GM18519 (cell line): ENCODE data around the gene ENOX2.
"Not testable (repeated sequence)": the region's sequence is repeated elsewhere in the genome, so short reads cannot be mapped to it uniquely, and the experiment has no call there.

Experiments
- ATAC-seq: cut with Tn5 transposase; IDR thresholded peaks from one replicate; pipeline ENCODE4 v1.9.1; 2021; ENCODE audit warnings: mild to moderate bottlenecking, moderate library complexity; ENCODE audit not compliant: unreplicated experiment, low FRiP score

The ENOX2 gene, protein sequence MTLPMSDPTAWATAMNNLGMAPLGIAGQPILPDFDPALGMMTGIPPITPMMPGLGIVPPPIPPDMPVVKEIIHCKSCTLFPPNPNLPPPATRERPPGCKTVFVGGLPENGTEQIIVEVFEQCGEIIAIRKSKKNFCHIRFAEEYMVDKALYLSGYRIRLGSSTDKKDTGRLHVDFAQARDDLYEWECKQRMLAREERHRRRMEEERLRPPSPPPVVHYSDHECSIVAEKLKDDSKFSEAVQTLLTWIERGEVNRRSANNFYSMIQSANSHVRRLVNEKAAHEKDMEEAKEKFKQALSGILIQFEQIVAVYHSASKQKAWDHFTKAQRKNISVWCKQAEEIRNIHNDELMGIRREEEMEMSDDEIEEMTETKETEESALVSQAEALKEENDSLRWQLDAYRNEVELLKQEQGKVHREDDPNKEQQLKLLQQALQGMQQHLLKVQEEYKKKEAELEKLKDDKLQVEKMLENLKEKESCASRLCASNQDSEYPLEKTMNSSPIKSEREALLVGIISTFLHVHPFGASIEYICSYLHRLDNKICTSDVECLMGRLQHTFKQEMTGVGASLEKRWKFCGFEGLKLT

DNA sequence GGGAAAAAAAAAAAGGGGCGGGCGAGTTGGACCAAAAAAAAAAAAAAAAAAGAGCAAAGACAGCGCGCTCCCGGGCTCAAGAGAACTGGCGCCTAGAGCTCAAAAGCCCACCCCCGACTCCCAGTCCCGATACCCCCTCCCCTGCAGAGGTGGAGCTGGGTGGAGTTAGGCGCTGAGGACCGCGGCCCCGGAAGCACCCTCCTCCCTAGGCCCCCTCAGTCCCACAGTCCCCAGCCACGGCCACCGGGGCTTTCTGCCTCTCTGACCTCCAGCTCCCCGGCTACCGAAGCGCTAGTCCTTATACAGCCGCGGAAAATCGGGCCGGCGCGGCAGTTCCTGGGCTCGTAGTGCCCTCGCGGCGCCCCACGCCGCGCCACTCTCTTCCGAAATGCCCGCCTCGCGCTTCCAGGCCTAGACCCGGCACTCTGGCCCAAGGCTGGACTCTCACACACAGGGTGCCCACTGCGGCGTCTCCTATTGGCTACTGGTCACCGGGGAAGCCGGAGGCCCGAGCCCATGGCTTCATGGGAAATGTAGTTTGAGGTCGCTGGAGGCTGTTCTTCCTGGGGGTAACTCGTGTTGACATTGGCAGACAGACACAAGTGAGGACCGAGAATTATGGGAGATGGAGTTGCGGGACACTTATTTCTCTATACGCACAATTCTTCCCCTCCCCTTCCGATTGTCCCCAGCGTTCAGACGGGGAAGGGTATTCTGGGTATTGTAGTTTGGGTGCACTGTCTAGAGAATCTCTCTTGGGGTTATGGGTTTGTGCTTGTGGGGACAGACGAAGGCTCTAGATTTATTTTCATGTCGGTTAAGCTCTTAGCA, at the start of gene ENOX2:
Gene ENOX2, minus strand, starts transcription at position 427 of the 831 bp plus-strand sequence. CDS start 199,993 bp downstream, outside the sequence.
- ATAC-seq, result peak; percentile 96

DNA sequence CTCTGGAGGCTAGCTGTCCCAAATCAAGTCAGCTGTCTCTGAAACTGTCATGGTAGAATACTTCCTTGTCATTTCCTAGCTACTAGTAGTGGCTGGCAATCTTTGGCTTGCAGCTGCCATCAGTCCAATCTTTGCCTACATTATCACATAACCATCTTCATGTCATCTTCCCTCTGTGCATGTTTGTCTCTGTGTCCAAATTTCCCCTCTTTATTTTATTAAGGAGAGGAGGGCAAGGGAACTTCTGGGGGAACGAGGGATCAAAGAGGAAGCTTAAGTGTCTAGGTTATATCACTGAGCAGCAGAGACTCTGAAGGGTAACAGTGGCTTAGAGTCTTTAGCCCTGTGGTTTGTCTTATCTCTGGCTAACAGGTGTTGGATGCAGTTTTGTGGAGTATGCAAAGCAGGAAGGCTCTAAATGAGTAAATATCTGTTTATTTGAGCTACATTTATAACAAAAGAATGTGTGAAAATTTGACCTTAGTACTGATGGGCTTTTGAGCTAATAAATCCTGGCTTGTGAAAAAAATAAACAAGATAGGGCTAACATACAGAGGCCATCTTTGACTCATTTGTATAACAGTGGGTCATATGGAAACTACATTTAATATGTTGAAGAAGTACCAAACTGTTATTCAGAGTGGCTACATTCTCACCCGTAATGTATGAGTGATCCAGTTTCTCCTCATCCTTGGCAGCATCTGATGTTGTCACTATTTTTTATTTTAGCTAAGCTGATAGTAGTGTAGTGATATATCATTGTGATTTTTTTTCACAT, 49.4 kb upstream of the ENOX2 start:
- ATAC-seq, result peak; percentile 93

DNA sequence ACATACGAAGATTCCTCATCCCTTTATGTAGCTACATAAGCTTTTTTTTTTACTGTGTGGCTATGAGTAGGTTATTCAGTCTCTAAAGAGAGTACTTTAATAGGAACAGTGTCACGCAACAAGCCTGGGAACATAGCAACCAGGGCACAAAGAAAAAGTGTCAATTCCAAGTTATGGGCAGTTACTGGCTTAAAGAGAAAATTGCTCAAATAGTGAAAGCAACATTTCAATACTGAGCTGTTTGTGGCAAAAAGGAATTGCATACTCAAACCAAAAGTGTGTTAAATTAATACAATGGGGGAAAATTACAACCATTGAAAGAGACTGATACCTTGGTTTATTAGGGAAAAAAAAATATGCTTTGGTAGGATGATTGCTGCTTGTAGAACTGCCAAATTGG, 41.2 kb upstream of the ENOX2 start:
- ATAC-seq, result no peak

DNA sequence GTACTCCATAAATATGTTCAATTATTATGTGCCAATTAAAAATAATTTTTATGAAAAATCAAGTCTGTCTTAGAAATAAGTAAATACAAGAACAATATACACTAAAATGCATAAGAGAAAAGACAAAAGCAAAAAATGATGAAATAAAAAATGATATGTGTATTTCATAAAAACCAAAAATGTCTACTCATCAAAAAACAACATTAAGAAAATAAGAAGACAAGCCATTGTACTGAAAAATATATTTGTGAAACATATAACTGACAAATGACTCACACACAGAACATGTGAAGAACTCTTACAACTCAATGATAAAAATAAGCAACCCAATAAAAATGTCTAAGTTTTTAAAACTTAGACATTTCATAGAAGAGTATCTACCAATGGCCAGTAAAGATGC, 34.1 kb upstream of the ENOX2 start:
- no peak for ATAC-seq

DNA sequence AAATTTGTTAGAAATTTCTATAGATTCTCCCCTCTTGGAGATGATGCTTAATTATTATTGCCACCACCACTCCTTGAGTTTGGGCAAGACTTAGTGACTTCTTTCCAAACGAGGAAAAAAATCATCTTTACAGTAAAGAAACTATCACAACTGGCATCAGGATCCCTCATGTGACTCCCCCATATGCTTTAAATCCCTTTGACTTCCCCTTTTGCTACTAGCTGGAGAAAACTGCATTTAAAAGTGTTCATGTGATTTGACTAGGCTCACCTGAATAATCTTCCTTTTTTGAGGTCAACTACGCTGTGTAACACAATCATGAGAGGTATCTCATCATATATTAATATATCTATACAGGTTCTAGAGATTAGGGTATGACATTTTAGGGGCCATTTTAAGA, 30.3 kb upstream of the ENOX2 start:
- no peak for ATAC-seq

DNA sequence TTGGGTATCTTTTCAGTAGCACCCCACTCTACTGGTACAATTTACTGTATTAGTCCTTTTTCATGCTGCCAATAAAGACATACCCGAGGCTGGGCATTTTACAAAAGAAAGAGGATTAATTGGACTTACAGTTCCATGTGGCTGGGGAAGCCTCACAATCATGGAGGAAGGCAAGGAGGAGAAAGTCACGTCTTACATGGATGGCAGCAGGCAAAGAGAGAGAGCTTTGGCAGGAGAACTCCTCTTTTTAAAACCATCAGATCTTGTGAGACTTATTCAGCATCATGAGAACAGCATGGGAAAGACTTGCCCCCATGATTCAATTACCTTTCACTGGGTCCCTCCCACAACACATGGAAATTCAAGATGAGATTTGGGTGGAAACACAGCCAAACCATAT, 17.4 kb upstream of the ENOX2 start:
- not testable (repeated sequence) for ATAC-seq

DNA sequence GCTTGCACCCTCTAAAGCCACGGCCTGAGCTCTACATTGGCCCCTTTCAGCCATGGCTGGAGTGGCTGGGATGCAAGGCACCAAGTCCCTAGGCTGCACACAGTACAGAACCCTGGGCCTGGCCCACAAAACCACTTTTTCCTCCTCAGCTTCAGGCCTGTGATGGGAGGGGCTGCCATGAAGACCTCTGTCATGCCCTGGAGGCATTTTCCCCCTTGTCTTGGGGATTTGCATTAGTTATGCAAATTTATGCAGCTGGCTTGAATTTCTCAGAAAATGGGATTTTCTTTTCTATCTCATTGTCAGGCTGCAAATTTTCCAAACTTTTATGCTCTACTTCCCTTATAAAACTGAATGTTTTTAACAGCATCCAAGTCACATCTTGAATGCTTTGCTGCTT, 16.7 kb upstream of the ENOX2 start:
- ATAC-seq, result not testable (repeated sequence)

DNA sequence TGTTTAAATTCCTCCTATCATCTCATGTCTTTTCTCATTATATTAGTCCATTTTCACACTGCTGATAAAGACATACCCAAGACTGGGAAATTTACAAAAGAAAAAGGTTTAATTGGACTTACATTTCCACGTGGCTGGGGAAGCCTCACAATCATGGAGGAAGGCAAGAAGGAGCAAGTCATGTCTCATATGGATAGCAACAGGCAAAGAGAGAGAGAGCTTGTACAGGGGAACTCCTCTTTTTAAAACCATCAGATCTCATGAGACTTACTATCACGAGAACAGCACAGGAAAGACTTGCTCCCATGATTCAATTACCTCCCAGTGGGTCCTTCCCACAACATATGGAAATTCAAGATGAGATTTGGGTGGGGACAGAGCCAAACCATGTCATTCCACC, 15.5 kb upstream of the ENOX2 start:
- ATAC-seq, result not testable (repeated sequence)

DNA sequence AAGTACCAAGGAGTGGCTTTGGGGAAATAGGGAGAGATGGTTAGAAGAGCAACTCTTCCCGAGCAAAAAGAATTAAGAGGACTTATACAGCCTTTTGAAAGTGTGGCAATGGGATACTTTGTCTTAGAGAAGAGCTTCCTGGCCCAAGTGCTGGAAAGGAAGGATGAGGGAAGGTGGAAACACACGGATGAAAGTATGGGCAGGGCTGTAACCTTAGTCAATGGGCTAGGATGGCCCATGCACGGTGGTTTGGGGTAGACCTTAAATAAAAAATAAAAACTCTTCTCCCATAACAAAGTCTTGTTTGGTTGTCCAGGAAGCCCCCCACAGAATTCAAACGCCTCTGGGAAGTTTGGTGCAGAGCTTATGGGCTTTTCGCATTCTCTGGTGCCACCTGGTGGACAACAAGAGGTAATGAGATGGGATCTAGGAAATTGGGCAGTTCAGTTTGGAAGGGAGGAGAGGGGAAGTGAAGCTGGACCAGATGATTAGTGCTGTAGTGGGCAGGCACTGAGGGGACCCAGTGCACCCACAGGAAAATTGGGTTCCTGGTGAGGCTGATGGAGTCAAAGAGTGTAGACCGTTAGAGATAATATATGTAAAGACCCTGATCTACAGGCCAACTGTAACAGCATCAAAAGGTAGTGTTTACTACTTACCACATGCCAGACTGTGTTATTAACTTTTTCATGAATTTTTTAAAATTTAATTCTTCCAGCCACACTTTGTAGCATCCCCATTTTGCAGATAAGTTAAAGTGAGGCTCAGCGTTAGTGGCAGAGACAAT, 13.8 kb upstream of the ENOX2 start:
- ATAC-seq, result no peak

DNA sequence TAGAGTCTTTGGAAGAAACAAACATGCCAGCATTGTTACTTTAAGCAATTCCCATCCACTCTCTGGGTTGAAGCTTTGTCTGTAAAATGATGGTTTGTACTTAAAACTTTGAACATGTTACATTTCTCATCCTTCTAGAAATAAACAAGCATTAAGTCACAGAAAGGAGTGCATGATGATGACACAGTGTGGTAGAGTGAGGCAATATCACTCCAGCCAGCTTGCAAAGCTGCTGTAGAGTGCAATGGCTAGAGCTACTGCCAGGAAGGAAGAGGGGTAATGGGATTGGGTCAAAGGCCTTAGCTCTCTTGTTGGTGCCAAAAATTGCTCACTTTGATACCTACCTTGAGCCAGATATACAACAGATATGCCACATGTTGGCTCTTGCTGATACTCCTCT, 12.3 kb upstream of the ENOX2 start:
- ATAC-seq, result no peak

DNA sequence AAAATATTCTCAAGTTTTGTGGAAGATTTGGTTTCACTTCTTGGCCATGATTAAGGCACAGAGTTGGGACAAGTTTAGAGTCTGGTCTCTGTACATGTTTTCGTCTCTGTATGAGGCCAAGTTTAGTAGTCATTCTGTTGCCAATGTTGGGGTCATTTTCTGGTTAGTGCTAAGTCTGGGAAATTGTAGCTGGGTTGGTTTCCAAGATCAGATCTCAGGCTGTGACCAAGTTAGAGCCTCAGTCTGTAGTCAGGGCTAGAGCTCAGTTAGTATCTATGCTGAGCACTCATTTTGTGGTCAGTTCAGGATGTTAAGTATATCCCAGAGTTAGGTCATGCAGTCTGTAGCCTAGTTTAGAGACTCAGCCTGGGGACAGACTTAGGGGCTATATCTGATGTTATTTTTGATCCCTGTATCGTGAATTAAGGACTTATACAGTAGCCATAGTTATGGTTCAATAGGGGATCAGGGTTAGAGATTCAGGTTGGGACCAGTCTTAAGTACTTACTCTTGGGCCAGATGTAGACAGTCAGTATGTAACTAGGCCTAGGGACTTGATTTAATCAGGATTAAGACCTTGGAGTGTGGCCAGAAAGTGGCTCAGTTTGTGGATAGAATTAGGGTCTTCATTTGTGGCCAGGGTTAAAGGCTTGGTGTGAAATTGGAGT, 6.6 kb upstream of the ENOX2 start:
- ATAC-seq, result no peak

DNA sequence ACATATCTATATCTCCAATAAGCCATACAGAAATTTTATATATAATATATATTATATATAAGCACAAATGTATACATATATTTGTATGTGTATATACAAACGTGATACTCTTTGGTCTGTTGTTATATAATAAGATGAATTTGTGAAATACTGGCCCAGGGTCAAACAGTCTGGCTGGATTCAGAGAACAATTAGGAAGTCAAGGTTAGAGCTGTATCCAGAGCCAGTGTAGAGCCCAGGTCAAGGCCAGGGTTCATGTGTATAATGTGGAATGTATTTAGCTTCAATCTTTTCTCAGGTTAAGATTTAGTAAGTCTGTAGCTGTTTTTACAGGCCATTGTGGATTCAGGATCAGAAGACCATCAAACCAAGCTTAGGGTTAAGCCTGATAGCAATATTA, 3.8 kb upstream of the ENOX2 start:
- no peak for ATAC-seq

DNA sequence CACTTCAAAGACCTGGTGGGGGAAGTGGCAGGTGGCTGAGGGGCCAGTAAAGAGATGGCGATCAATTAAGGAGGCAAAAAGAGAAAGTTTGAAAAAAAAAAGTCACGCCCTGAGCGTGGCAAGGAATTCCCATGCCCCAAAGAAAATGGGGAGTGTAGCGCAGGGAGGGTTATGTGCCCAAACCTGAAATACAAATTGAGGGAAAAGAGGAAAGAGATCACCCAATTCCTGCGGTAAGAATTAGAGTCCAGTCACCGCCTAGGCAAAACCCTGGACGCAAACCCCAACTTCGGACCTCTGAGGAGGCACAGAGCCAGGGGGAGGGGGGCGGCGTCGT, 595 bp downstream of the ENOX2 start:
- ATAC-seq, result no peak

DNA sequence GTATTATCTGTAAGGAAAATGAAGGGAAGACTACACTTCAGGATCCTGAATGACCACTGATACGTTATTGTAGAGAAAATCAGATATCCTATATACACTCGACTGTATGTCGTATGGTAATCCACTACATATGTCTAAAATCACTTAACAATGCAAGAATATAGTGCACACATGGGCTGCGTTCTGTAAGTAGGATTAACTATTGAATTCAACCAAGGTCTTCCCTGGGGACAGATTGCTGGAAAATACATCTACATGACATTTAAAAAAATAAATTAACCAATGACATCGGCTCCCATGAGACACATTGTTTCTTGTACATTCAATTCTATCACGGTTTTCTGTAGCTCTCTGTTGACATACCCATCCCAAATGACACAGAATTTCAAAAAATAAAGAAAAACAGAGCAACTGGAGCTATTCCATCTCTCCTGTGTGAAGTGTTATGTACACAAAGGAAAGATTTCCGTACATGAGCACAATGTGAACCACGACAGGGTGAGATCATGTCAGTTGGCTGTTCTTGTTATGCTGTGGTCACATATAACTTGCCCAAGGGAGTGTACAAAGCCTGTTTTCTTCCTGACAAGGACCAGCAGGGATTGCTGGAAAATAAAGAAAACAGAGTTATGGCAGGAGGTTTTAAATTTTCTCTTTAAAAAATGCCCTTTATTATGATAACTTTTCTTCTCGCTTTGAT, 6.1 kb downstream of the ENOX2 start:
- no peak for ATAC-seq

DNA sequence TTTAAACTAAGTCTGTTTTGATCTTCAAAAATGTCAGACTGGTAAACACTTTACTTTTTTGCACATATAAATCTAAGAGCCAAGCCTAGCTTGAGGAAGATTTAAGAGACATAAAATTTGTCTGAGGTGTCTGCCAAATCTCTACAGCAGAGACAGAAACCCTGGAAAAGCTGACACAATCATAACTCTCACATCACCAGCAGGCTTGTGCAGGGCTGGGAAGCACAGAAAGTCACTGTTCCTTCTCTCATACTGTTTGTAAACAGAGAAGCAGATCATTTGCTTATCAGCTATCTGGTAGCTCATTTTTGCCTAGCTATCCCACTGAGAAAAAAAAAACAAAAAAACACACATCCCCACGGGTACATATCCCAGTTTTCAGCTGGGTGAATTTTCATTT, 7.0 kb downstream of the ENOX2 start:
- ATAC-seq, result no peak

DNA sequence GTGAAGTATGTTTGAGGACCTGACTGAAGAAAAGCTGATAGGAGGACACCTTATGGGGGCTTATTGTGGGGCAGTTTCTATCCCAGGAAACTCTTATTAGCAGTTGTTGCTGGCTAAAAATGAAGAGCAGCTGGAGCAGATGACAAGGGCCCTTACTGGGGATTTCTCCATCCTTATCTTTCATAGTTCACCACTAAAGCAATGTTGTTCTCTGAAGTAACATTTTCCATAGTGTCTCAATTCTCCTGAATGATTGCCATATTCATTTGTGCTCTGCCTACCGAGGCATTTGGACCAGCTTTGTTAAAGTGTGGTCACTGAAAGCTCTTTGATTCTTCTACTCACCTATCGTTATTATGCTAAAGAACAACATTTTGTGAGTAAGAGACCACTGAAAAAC, 7.7 kb downstream of the ENOX2 start:
- no peak for ATAC-seq

DNA sequence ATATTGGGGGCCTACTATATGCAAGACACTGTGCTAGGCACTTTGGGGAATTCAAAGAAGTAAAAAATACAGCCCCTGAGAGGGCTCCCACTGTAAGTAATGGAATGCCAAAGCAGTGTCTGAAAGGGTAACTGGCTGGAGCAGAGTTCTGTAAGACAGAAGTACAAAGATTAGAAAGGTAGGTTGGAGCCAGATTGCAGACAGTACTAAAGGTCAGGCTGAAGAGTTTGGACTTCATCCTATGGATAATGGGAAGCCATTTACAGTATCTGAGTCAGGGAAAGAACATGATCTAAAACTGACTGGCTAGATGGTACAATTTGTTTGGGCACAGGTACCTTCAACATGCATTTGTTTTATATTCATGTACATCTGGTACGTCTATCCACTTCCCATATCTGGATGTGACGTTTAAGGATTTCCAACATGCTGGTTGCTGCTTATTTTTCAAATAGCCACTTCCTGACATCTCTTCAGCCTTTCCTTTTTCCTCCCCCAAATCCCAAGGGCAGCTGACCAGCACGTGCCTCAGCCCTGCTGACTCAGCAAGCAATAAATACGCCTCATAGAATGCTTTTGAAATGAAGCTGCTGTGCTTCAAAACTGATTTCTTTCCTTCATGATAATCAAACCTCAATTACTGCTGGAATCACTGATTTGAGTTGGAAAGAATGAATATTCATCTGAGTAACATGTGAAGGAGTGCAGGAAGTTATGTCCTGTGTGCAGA, 9.5 kb downstream of the ENOX2 start:
- no peak for ATAC-seq

DNA sequence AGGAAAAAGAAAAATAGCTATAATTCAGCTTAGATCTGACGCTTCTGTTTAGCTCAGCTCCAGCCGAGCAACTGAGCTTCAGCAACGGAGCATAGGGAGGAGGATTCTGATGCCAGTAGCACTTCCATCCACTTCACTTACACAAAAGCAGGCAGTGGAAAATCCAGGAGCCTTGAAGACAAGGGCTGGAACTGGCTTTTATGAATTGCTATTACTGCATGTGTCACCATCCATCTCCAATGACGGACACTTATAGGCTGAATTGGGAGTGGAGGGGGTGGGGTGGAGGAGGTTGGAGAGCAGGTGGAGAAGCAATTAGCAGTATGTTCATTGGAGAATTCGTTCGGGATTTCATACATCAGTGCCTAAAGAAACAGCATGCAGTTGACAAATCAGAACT, 15.6 kb downstream of the ENOX2 start:
- ATAC-seq, result no peak
